ENCODE data around the gene APLF.
A peak's percentile ranks its signal among the peaks of the same experiment; 100 is the strongest.

APLF gene, protein sequence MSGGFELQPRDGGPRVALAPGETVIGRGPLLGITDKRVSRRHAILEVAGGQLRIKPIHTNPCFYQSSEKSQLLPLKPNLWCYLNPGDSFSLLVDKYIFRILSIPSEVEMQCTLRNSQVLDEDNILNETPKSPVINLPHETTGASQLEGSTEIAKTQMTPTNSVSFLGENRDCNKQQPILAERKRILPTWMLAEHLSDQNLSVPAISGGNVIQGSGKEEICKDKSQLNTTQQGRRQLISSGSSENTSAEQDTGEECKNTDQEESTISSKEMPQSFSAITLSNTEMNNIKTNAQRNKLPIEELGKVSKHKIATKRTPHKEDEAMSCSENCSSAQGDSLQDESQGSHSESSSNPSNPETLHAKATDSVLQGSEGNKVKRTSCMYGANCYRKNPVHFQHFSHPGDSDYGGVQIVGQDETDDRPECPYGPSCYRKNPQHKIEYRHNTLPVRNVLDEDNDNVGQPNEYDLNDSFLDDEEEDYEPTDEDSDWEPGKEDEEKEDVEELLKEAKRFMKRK

DNA sequence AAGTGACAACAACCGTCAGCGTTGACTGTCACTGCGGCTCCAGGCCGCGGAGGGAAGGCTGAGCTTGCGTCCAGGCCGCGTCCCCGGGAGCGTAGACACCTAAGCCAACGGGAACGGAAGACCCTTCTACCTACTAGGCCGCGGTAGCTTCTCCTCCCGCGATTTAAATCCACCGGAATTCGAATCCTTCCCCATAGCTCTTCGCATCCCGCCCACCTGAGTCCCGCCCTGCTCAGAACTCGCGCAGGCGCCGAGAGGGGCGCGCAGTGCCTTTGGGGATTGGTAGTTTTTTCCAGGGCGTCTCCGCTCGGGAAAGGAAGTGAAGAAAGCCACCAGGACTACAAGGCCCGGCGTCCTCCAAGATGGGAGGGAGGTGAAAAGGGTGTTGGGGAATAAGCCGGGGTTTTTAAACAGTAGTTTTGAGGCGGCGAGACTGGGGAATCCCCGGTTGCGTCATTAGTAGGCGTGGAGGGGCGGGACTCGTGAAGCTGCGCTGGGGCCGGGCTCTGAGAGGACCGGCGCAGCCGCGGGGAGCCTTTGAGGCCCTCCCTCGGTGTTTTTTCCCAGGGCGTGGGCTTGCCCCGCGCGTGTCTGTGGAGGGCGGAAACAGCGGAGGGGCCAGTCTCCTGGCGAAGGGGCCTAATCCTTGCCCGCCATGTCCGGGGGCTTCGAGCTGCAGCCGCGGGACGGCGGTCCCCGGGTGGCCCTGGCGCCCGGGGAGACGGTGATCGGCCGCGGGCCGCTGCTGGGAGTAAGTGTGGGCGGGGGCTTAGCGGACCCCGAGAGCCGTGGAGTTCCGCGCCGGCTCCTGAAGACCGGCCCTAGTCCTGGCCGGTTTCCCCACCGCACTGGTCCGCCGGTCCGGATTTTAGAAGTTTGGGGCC is at the start of gene APLF, which contains the start of gene FBXO48:
APLF (plus strand) TSS at position 509 of the 884 bp plus-strand sequence; CDS start at position 656, 147 bp downstream.
FBXO48 (minus strand) TSS at position 218 of the 884 bp plus-strand sequence. CDS start 2,149 bp downstream, outside the sequence.
- Histone ChIP-seq H3K36me3 (ENCODE audit: control insufficient read depth in 2 of 2, insufficient read depth in 2 of 2, low read length in 2 of 2) (no peaks in the 10 kb centered on the region), H3K4me1 (ENCODE audit: control insufficient read depth in 2 of 2, insufficient read depth in 2 of 2, low read length in 2 of 2) (peaks cover 9 to 19% of the 10 kb centered on the region in 2 donors)

DNA sequence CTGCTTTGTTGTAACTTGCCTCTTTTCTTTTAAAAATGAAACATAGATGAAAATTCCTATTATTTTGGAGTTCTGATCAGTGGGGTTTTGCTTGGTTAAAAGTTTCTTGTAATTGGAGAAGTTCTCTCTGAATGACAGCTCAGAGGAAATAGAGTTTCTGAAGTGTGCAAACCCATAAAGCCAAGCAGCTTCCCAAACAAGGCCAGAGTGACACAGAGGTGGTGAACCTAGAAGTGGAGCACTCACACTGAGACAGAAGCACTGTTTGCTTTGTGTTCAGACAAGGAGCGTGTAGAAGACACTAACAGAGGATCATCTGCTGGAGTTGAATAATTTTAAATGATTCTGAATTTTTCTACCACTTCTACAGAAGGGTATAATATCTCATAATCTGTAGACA is 49.5 kb upstream of the APLF start:
- Histone ChIP-seq H3K9ac (ENCODE audit: low read depth in 1 of 2, low read length in 2 of 2) (no peak overlapping the region), H3K4me1 (ENCODE audit: control insufficient read depth in 2 of 2, insufficient read depth in 2 of 2, low read length in 2 of 2) (no peaks in the 10 kb centered on the region), H3K4me3 (ENCODE audit: low read length in 2 of 2) (no peak overlapping the region), H3K9me3 (ENCODE audit: control insufficient read depth in 2 of 2, low read length in 2 of 2) (no peaks in the 10 kb centered on the region), H3K36me3 (ENCODE audit: control insufficient read depth in 2 of 2, insufficient read depth in 2 of 2, low read length in 2 of 2) (no peaks in the 10 kb centered on the region), H3K27ac (ENCODE audit: low read depth in 2 of 2, low read length in 2 of 2) (no peak overlapping the region), H3K27me3 (ENCODE audit: control insufficient read depth in 2 of 2, insufficient read depth in 2 of 2, low read length in 2 of 2) (no peaks in the 10 kb centered on the region)

More for the DNA sequence above, at the start of gene APLF, which contains the start of gene FBXO48:
- H3K9ac ChIP-seq (ENCODE audit: low read depth in 1 of 2, low read length in 2 of 2) = peak within 1 kb of the TSS; percentile 86 to 97
- H3K4me3 ChIP-seq (ENCODE audit: low read length in 2 of 2) = peak within 1 kb of the TSS; percentile 88 to 93
- peak within 1 kb of the TSS; percentile 84 for H3K27ac ChIP-seq (ENCODE audit: low read depth in 2 of 2, low read length in 2 of 2)
- H3K27me3 ChIP-seq (ENCODE audit: control insufficient read depth in 2 of 2, insufficient read depth in 2 of 2, low read length in 2 of 2) = no peaks in the 10 kb centered on the region
- H3K9me3 ChIP-seq (ENCODE audit: control insufficient read depth in 2 of 2, low read length in 2 of 2) = no peaks in the 10 kb centered on the region

GRCh38 chr2:68418419-68418818 is 49.0 kb upstream of the APLF start:
- no peak overlapping the region for H3K9ac ChIP-seq (ENCODE audit: low read depth in 1 of 2, low read length in 2 of 2)
- no peak overlapping the region for H3K4me3 ChIP-seq (ENCODE audit: low read length in 2 of 2)
- H3K27ac ChIP-seq (ENCODE audit: low read depth in 2 of 2, low read length in 2 of 2) = no peak overlapping the region
- no peaks in the 10 kb centered on the region for H3K27me3 ChIP-seq (ENCODE audit: control insufficient read depth in 2 of 2, insufficient read depth in 2 of 2, low read length in 2 of 2)
- no peaks in the 10 kb centered on the region for H3K4me1 ChIP-seq (ENCODE audit: control insufficient read depth in 2 of 2, insufficient read depth in 2 of 2, low read length in 2 of 2)
- no peaks in the 10 kb centered on the region for H3K36me3 ChIP-seq (ENCODE audit: control insufficient read depth in 2 of 2, insufficient read depth in 2 of 2, low read length in 2 of 2)
- no peaks in the 10 kb centered on the region for H3K9me3 ChIP-seq (ENCODE audit: control insufficient read depth in 2 of 2, low read length in 2 of 2)

DNA sequence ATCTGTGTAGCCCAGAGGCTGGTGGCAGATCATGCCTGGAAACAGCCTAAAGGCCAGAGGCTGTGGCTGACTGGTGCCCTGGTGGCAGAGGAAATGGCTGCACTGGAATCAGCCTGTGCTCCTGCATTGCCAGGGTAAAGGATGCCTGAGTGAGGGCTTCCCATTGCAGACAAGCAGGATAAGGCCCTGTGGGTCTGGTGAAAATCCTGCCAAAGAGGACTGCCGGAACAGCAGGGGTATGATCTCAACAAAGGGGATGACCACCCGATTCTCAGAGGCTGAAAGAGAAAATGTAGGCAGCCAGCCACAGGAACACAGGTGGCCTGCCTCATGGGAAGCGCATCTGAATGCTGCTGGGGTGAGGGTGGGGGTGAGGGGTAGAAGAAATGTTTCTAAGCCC is 48.5 kb upstream of the APLF start:
- no peak overlapping the region for H3K4me3 ChIP-seq (ENCODE audit: low read length in 2 of 2)
- no peaks in the 10 kb centered on the region for H3K4me1 ChIP-seq (ENCODE audit: control insufficient read depth in 2 of 2, insufficient read depth in 2 of 2, low read length in 2 of 2)
- no peaks in the 10 kb centered on the region for H3K36me3 ChIP-seq (ENCODE audit: control insufficient read depth in 2 of 2, insufficient read depth in 2 of 2, low read length in 2 of 2)
- no peaks in the 10 kb centered on the region for H3K27me3 ChIP-seq (ENCODE audit: control insufficient read depth in 2 of 2, insufficient read depth in 2 of 2, low read length in 2 of 2)
- H3K27ac ChIP-seq (ENCODE audit: low read depth in 2 of 2, low read length in 2 of 2) = no peak overlapping the region
- H3K9me3 ChIP-seq (ENCODE audit: control insufficient read depth in 2 of 2, low read length in 2 of 2) = no peaks in the 10 kb centered on the region
- no peak overlapping the region for H3K9ac ChIP-seq (ENCODE audit: low read depth in 1 of 2, low read length in 2 of 2)

DNA sequence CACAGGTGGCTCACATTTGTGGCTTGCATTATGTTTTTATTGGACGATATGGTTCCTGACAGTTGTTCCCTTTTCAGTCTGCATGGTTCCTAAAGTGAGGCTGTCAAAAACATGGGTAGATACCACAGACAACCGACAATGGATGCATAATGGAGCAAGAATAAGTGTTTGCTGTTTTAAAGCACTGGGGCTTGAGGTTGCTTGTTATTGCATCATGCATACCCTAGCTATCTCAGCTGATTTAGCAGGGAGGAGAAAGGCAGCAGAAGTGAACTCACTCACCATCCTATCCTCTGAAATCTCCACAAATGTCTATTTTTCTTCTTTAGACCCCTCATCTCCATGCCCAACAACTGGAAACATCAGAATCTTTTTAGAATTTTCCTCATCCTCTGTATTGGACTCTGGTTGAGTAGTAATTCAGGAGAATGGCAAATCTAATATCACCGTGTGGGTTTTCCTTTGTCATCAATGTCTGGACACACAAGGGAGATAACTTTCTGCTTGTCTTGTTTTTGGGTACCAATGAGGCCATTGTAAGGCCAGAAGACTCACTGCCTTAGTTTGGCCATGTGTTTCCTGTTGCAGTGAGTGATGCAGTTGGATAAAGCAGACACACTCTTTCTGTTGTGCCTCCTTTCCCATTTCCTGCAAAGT is 47.0 kb upstream of the APLF start:
- H3K36me3 ChIP-seq (ENCODE audit: control insufficient read depth in 2 of 2, insufficient read depth in 2 of 2, low read length in 2 of 2) = no peaks in the 10 kb centered on the region
- H3K27ac ChIP-seq (ENCODE audit: low read depth in 2 of 2, low read length in 2 of 2) = no peak overlapping the region
- H3K27me3 ChIP-seq (ENCODE audit: control insufficient read depth in 2 of 2, insufficient read depth in 2 of 2, low read length in 2 of 2) = no peaks in the 10 kb centered on the region
- no peak overlapping the region for H3K9ac ChIP-seq (ENCODE audit: low read depth in 1 of 2, low read length in 2 of 2)
- no peaks in the 10 kb centered on the region for H3K9me3 ChIP-seq (ENCODE audit: control insufficient read depth in 2 of 2, low read length in 2 of 2)
- H3K4me3 ChIP-seq (ENCODE audit: low read length in 2 of 2) = no peak overlapping the region
- no peaks in the 10 kb centered on the region for H3K4me1 ChIP-seq (ENCODE audit: control insufficient read depth in 2 of 2, insufficient read depth in 2 of 2, low read length in 2 of 2)

- Histone ChIP-seq H3K9ac (ENCODE audit: low read depth in 1 of 2, low read length in 2 of 2) (no peak overlapping the region), H3K36me3 (ENCODE audit: control insufficient read depth in 2 of 2, insufficient read depth in 2 of 2, low read length in 2 of 2) (no peaks in the 10 kb centered on the region), H3K27ac (ENCODE audit: low read depth in 2 of 2, low read length in 2 of 2) (no peak overlapping the region), H3K4me3 (ENCODE audit: low read length in 2 of 2) (no peak overlapping the region), H3K4me1 (ENCODE audit: control insufficient read depth in 2 of 2, insufficient read depth in 2 of 2, low read length in 2 of 2) (peaks cover 3 to 8% of the 10 kb centered on the region in 2 donors), H3K27me3 (ENCODE audit: control insufficient read depth in 2 of 2, insufficient read depth in 2 of 2, low read length in 2 of 2) (no peaks in the 10 kb centered on the region), H3K9me3 (ENCODE audit: control insufficient read depth in 2 of 2, low read length in 2 of 2) (no peaks in the 10 kb centered on the region)
Measured at GRCh38 chr2:68423966-68424650, 43.3 kb upstream of the APLF start.

DNA sequence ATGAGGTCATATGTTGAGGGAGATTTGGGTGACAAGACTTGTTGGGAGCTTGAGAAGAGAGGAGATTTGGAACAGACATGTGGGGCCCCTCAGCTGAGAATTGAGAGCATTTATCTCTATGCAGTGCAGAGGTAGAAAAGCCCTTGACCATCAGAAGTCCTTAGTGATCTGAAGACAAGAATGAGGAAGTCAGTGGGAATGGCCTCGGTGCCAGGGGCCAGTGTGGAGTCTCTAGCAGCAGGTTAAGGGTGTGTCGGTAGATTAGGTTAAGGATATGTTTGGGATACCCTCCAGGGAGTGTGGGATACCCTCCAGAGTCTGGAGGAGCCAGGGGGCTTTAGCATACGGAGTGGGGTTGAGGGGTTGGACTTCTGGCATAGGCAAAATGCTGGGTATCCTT is 41.9 kb upstream of the APLF start:
- Histone ChIP-seq H3K27ac (ENCODE audit: low read depth in 2 of 2, low read length in 2 of 2) (no peak overlapping the region), H3K9me3 (ENCODE audit: control insufficient read depth in 2 of 2, low read length in 2 of 2) (no peaks in the 10 kb centered on the region), H3K4me3 (ENCODE audit: low read length in 2 of 2) (no peak overlapping the region), H3K9ac (ENCODE audit: low read depth in 1 of 2, low read length in 2 of 2) (no peak overlapping the region), H3K4me1 (ENCODE audit: control insufficient read depth in 2 of 2, insufficient read depth in 2 of 2, low read length in 2 of 2) (peaks cover 3 to 8% of the 10 kb centered on the region in 2 donors), H3K27me3 (ENCODE audit: control insufficient read depth in 2 of 2, insufficient read depth in 2 of 2, low read length in 2 of 2) (no peaks in the 10 kb centered on the region), H3K36me3 (ENCODE audit: control insufficient read depth in 2 of 2, insufficient read depth in 2 of 2, low read length in 2 of 2) (no peaks in the 10 kb centered on the region)

DNA sequence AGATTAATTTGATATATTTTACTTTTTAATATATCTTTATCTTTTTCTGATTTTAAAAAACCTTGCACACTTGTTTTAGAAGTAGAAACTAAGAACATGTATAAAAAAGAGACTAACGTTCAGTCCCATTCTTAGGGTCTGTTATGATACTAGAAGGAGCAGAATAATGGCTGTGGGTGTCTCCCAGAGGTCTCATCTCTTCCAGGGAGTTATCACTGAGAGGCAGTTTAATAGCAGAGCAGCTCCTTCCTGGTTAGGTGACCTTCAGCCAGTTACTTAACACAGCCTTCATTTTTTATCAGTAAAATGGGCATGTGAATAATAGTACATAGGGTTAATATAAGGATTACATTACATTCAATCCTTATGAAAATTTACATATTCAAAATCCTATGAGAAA is 40.9 kb upstream of the APLF start:
- Histone ChIP-seq H3K4me3 (ENCODE audit: low read length in 2 of 2) (no peak overlapping the region), H3K27ac (ENCODE audit: low read depth in 2 of 2, low read length in 2 of 2) (no peak overlapping the region), H3K27me3 (ENCODE audit: control insufficient read depth in 2 of 2, insufficient read depth in 2 of 2, low read length in 2 of 2) (no peaks in the 10 kb centered on the region)

GRCh38 chr2:68426848-68427579 is 40.4 kb upstream of the APLF start:
- Histone ChIP-seq H3K9me3 (ENCODE audit: control insufficient read depth in 2 of 2, low read length in 2 of 2) (no peaks in the 10 kb centered on the region), H3K9ac (ENCODE audit: low read depth in 1 of 2, low read length in 2 of 2) (no peak overlapping the region), H3K27me3 (ENCODE audit: control insufficient read depth in 2 of 2, insufficient read depth in 2 of 2, low read length in 2 of 2) (no peaks in the 10 kb centered on the region), H3K27ac (ENCODE audit: low read depth in 2 of 2, low read length in 2 of 2) (peak overlapping the region in 1 of 2 donors; percentile 38), H3K4me3 (ENCODE audit: low read length in 2 of 2) (no peak overlapping the region), H3K36me3 (ENCODE audit: control insufficient read depth in 2 of 2, insufficient read depth in 2 of 2, low read length in 2 of 2) (no peaks in the 10 kb centered on the region), H3K4me1 (ENCODE audit: control insufficient read depth in 2 of 2, insufficient read depth in 2 of 2, low read length in 2 of 2) (peaks cover 3 to 8% of the 10 kb centered on the region in 2 donors)

More for the DNA sequence above, 40.9 kb upstream of the APLF start:
- Histone ChIP-seq H3K9ac (ENCODE audit: low read depth in 1 of 2, low read length in 2 of 2) (no peak overlapping the region), H3K9me3 (ENCODE audit: control insufficient read depth in 2 of 2, low read length in 2 of 2) (no peaks in the 10 kb centered on the region), H3K4me1 (ENCODE audit: control insufficient read depth in 2 of 2, insufficient read depth in 2 of 2, low read length in 2 of 2) (peaks cover 3 to 8% of the 10 kb centered on the region in 2 donors), H3K36me3 (ENCODE audit: control insufficient read depth in 2 of 2, insufficient read depth in 2 of 2, low read length in 2 of 2) (no peaks in the 10 kb centered on the region)
